COR-L47 (cell line): Measurements from ENCODE around the gene VDR.
A peak's percentile ranks its signal among the peaks of the same experiment; 100 is the strongest.
"Not testable (repeated sequence)": the region's sequence is repeated elsewhere in the genome, so short reads cannot be mapped to it uniquely, and the experiment has no call there.

ENCODE experiments used
- DNase-seq: peaks from one replicate; lab custom pipeline; 2025; lab: John Stamatoyannopoulos, UW

Gene VDR

DNA sequence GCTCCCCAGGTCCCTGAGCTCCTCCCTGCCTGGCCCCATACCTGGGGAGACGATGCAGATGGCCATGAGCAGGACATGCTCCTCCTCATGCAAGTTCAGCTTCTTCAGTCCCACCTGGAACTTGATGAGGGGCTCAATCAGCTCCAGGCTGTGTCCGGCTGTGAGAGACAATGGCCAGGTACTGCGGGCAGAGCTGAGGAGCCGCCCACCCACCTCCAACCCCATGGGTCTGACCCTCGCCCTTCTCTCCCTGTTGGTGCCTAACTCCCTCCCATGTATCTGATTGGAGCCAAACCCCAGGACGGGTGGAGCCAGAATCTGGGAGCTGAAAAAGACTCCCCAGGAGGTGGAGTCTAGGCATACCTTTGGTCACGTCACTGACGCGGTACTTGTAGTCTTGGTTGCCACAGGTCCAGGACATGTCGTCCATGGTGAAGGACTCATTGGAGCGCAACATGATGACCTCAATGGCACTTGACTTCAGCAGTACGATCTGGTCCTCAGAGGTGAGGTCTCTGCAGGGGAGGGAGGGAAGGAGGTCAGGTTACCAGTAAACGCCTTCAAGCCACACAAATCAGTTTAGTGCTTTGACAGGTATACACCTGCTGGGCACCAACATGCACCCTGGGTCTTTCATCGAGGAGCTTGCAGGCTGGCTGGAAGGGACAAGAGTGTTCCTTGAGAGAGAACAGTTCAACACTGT, 58.3 kb downstream of the VDR start:
- no peak for DNase-seq

GRCh38 chr12:47845081-47845480, 59.7 kb downstream of the VDR start:
- no peak for DNase-seq

DNA sequence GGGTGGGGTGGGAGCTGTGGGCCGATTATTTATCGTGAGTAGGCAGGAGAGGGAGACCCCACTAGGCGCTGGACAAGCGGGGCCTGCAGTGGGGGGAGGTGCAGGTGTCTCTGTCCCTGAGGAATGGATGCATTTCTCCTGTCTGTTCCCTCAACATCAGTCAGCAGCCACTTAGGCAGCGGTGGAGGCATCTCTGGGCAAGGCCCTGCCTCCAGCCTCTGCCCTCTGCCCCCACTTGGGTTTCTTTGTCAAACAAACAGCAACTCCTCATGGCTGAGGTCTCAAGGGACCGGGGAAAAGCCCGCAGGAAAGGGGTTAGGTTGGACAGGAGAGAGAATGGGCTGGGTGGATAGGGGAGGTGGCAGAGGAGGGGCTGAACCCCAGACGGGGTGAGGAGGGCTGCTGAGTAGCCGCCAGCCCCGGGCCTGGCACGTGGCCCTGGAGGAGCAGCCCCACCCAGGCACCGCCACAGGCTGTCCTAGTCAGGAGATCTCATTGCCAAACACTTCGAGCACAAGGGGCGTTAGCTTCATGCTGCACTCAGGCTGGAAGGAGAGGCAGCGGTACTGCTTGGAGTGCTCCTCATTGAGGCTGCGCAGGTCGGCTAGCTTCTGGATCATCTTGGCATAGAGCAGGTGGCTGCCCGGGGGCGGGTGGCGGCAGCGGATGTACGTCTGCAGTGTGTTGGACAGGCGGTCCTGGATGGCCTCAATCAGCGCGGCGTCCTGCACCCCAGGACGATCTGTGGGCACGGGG, 60.4 kb downstream of the VDR start:
- no peak for DNase-seq

DNA sequence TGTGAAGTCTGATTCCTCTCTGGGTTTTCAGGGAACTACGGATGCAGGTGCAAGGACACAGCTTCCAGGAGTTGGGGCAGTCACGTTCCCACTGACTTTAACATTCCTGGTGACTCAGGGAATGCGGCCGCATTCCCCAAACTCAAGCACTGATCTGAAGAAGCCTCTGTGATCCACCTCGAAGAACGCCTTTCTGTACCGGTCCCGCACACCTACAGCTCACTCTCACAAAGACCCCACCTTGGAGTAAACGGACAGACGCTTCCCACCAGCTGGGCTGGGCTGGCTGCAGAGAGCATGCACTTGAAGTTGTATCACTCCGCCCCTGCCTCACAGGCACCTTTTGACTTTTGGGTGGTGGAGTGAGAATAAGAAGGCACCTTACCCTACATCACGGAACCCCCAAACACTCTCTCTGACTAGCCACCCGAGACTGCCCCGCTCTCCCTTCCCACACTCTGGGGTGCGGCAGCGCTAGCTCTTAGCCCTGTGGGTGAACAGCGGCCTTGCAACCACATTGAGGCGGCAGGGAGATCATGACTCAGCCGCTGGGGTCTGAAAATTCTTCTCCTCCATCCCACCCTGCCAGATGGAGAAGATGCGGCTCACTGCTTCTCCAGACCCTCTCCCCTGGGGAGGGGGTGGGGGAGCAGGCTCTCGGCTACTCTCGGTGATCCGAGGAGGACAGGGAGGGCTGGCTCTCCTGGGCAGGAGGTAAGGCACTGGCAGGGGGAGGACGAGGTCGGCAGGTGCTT, 61.4 kb downstream of the VDR start:
- no peak for DNase-seq

- not testable (repeated sequence) for DNase-seq
Measured at GRCh38 chr12:47842543-47842942, 62.3 kb downstream of the VDR start.

DNA sequence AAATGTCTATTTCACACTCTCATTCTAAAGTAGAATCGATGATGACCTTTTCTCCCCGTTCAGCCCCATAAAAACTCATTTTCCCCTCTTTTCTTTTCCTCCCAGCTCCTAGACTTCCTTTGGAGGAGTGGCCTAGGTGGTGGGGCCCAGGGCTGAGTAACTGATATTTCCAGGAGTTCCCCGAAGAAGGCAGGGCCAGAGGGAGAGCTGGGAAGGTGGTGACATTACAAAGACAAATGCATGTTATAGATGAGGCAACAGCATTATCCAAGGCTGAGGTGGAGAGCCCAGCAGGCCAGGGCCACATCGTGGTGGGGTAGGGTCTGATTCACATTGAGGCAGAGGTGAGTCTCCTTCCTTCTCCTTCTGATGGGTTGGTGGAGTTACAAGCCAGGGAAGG, 62.9 kb downstream of the VDR start:
- DNase-seq, result no peak

GRCh38 chr12:47841501-47841900, 63.3 kb downstream of the VDR start:
- no peak for DNase-seq

GRCh38 chr12:47840571-47840970, 64.2 kb downstream of the VDR start:
- DNase-seq, result no peak

- no peak for DNase-seq
Measured at GRCh38 chr12:47839214-47839876, 65.4 kb downstream of the VDR start.

DNA sequence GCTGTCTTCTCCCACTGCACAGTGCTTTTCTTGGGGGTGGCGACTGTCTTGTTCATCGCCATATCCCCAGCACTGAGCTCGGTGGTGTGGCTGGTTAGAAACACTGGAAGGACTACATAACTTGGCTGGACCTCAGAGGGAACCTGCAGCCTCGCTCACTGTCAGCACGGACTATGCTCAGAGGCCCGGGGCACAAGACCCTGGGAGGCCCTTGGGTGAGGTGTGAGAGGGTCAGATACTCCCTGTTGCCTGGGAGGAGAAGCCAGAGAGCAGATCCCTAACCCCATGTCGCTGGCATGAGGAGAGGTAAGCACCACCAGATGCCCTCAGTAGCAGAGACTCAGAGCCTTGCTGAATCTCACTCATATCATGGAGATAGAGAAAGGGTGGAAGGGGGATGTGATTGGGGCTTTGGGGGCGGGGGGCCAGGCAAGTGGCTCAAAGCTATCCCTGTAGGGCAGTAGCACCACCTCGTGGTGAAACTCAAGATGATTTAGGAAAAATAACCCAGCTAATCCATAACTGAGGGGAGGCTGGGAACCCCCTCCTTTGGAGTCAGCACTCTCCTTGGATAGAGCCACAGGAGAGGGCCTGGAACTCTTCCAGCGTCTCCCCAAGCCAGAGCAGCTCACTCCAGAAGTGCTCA, 66.4 kb downstream of the VDR start:
- peak; percentile 50 for DNase-seq

- DNase-seq, result peak; percentile 58
Measured at GRCh38 chr12:47837190-47838171, 67.3 kb downstream of the VDR start.

DNA sequence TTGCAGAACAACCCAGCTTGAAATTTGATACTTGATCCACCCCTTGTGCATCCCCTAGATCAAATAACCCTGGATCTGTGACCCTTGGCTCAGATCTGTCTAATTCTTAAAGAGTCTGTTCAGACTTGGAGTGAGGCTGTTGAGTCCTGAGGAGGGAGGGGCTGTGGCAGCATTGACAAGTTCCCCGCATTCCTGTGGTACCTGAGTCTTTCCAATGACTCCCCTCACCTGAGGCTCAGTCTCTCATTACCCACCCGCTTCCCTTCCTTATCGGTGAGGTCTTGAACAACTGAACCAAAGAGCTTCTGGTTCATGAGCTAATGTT, 69.0 kb downstream of the VDR start:
- DNase-seq, result no peak

DNA sequence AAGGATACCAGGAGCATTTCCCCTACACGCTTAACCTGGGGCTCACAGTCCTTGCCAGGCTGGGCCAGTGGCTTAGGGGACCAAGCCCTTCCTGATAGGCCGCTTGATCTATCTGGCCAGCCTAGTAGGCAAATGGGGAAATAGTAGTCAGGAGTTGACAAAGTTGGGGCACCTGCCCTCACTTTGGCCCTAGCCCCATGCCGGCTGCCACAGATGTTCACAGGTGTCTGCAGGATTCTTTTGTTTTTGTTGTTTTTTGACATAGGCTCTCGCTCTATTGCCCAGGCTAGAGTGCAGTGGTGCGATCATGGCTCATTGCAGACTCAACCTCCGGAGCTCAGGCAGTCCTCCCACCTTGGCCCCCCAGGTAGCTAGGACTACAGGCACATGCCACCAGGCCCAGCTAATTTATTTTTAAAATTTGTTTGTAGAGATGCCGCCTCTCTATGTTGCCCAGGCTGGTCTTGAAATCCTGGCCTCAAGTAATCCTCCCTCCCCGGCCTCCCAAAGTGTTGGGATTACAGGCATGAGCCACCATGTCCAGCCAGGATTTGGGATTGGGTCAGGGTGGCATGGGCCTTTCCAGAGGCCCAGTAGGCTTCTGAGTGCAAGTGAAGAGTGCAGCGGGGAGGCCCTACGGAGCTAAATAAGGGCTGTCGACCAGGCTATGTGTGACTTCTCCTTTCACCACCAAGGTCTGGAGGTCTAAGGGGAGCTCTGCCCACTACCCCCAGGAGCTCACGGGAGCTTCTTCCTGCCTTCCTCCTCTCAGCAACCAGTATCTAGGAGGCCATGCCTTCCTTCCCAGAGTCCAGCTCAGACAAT, 69.6 kb downstream of the VDR start:
- no peak for DNase-seq

DNA sequence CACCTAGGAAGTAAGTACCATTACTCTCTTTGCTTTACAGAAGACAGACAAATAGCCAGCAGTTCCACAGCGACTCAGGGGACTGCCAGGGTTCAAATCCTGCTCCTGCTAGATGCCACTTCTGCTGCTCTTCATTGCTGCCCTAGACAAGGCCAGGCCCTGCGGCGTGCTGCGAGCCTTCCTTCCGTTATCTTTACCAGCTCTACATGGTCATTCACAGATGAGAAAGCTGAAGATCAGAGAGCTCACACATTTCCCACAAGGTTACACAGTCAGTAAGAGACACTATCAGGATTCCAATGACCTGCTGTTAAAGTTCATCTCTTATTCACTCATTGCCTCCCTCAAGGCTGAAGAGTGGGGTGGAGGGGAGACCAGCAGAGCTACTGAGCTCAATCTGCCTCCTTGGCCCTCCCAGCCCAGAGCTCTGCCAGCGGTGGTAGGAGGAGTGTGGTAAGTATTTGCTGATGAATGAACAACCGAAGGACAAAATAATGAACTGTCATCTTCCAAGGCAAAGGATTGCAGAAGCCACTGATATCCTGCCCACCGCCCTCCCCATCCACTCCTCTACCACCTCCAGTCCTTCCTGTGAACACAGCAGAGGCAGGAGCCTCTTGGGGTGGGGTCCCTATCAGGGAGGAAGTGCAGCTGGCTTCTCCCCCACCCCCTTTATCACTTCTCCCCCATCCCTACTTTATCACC, 70.4 kb downstream of the VDR start:
- no peak for DNase-seq

- no peak for DNase-seq
Measured at GRCh38 chr12:47833591-47834012, 71.2 kb downstream of the VDR start.

DNA sequence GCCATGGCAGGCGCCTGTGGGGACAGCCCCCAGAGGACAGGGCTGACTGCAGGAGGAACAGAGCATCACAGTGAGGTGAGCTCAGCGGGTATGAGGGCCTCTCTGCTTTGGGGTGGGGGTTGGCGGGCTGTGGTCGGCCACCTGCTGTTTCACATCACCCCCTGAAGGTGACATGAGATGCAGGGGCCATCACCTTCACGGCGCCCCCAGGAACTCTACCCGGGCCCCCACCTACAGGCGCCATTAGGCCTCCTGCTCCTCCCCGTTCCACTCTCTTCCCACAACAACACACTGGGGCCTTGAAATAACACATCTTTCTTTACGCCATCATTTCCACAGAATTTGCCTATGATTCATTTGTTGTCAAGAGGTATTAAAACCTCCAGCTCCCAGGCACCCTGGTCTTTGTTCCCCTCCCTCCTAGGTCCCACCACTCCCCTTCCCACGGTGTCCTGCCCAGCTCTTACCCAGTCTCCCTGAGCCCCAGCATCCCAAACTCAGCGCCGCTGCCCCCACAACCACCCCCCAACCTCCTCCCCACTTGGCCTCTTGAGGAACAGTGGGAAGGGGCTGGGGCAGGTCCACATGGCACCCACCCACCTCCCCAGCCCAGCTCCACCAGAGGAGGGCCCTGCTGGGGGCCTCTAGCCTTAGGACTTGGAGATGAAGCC, 72.4 kb downstream of the VDR start:
- DNase-seq, result no peak

DNA sequence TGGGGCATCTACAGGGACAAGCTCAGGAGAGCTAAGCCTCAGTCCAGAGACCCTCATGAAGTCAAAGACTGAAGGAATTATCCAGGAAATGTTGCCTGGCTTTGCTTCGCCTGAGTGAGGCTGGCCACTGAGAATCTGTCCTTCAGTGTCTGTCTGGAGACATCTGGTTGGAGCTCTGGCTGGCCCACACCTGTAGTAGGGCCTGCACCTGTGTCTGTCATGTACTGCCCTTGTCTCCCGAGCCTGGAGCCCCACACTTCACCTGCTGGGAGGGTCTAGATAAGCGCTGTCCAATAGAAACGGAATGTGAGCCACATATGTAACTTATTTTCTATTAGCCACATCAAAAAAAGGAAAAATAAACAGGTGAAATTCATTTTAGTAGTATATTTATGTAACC, 75.2 kb downstream of the VDR start:
- no peak for DNase-seq

DNA sequence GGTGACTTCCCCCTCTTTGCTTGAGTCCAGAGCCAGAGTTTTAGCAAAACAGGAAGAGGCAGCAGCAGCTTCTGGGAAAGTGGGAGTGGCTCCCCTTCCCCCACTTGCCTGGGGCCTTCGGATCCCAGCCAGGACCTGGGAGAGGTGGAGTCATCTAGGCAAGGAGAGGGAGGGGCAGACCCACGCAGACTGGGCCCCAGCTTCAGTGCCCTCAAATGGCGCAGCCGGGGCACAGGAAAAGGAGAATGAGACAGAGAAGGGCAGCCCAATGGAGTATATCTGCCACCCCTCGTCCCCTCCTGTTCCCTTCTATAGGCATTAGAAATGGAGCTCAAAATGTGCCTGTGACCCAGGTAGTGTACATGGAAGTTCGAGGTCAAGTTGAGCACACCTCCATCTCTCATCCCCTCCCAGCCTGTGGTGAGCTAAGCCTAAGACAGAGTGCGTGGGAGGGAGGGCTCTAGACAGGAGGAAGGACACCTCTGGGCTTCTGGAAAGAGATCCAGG, 75.8 kb downstream of the VDR start:
- DNase-seq, result no peak
